DMS53 (cell line): ENCODE results near the gene MCMBP.
A peak's percentile ranks its signal among the peaks of the same experiment; 100 is the strongest.
"Not testable (repeated sequence)": the region's sequence is repeated elsewhere in the genome, so short reads cannot be mapped to it uniquely, and the experiment has no call there.

Source experiments
- DNase-seq: peaks from one replicate; lab custom pipeline; 2025; lab: John Stamatoyannopoulos, UW

MCMBP gene

GRCh38 chr10:119878524-119878923 lies 5.9 kb upstream of the MCMBP start:
- no peak for DNase-seq

DNA sequence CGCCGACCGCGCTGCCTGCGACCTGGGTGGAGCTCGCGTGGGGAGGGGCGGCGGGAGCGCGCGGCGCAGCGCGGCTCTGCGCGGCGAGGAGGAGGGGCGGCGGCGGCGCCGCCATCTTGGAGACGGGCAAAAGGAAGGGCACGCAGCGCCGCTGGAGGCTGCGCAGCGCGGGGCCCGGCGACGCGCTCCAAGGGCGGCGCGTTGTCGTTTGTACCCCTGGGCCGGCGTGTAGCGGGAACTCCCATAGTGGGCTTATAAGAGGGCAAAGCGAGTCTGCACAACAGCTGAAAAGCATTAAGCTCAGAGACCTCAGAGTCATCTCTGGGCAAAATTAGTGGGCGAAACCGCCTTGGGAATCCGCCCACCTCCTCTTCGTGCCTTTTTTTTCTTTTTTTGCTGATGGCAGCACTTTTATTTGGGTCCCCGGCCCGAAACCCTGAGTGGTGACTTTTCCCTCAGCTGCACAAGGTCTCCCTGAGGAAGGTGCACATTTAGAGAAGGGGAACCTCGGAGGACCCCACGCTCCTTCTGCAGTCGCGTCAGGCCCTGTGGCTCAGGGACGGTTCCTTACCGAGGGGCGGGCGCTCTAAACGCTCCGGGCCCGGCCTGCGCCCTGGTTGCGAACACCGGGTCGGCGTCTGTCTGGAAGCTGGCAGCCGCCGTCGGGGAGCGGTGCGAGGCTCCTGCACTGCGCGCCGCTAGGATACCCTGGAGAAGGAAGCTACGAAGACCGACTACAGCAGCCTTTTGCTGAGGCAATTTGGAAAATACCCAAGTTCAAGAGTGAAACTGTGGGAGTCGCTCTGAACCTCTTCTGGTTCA lies 428 bp upstream of the MCMBP start:
- DNase-seq, result peak; percentile 92

DNA sequence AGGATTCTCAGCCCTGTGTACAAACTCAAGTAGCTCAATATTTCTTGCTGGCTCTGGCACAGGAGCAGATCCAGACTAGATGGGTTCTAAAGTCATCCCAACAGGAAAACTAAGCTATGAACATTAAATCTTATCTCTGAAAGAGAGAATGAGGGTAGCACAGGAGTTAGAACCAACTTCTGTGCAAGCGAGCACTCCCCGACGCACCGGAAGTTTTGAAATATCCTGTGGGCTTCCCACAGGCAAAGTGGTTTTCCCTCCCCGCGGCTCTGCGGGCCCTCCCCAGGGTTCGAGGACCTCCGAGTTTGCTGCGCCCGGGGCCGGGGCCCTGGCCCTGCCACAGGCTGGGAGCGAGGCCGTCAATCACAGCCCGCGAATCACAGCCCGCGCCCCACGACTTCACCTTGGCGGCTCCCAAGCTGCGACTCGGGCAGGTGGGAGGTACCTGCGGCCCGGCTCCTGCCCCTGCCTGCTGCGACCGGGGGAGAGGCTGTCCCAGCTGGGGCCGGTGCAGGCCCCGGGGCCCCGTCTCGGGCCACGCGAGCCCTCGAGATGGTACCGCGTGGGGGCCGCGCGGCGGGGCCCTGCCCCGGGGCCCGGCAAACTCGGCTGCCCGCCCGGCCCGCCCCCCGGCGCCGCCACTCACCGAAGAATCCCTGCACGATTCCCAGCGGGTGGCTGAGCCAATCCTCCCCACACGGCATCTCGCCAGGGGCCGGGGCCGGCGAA lies 598 bp downstream of the MCMBP start:
- peak; percentile 80 for DNase-seq

DNA sequence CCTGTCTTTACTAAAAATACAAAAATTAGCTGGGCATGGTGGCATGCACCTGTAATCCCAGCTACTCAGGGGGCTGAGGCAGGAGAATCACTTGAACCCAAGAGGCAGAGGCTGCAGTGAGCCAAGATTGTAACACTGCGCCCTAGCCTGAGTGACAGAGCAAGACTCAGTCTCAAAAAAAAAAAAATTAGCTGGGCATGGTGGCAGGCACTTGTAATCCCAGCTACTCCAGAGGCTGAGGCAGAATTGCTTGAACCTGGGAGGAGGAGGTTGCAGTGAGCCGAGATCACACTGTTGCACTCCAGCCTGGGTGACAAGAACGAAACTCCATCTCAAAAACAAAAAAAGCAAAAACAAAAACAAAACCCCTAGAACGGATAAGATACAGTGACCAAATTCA lies 3.2 kb downstream of the MCMBP start:
- not testable (repeated sequence) for DNase-seq

DNA sequence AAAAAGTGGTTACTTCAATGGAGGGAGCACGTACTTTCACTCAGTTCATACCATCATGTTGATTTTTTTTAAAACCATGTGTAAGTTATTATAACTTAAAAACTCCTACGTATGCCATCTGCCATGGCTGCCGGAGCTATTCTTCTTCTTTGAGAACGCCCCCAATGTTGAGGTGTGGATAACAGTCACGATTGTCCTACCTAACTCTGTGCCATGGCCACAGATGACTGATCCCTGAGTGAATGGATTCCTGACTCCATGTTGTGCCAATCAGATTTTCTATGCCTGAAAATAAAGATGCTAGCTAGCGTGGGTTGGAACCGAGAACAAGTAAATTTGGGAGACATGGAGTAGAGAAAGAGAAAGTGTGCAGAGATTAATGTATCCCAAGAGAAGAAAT lies 5.3 kb downstream of the MCMBP start:
- no peak for DNase-seq

GRCh38 chr10:119865699-119866240 lies 6.9 kb downstream of the MCMBP start:
- no peak for DNase-seq

- DNase-seq, result no peak
Observed at GRCh38 chr10:119863951-119864565, 8.6 kb downstream of the MCMBP start.

GRCh38 chr10:119862524-119862923 lies 10.1 kb downstream of the MCMBP start:
- DNase-seq, result no peak

DNA sequence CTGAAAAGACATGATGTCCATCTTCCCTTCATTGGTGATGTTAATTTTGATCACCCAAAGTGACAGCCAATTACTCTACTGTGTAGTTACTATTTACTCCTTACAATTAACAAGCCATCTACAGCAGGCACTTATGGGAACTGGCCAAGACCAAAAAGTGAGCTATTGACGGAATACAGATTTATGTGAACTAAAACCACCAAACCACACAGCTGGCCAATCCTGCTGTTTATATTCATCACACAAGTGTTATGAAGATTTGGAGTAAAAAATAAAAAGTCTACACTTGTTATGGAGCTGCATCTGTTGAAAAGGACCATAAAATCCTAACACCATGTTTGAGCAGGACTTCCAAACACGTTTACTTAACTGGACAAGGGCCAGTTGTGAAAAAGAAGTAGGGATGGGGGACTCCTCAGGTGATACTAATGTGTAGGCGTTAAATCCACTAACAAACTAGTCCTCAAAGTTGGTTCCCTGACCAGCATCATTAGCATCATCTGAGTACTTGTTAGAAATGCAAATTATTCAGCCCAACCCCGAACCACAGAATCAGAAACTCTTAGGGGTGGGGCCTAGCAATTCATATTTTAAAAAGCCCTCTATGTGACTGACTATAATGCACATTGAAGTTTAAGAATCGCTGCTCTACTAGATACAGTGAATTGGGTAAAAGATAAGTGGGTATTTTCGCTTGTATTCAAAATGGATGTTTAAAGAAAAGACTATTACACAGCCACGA lies 11.6 kb downstream of the MCMBP start:
- no peak for DNase-seq

DNA sequence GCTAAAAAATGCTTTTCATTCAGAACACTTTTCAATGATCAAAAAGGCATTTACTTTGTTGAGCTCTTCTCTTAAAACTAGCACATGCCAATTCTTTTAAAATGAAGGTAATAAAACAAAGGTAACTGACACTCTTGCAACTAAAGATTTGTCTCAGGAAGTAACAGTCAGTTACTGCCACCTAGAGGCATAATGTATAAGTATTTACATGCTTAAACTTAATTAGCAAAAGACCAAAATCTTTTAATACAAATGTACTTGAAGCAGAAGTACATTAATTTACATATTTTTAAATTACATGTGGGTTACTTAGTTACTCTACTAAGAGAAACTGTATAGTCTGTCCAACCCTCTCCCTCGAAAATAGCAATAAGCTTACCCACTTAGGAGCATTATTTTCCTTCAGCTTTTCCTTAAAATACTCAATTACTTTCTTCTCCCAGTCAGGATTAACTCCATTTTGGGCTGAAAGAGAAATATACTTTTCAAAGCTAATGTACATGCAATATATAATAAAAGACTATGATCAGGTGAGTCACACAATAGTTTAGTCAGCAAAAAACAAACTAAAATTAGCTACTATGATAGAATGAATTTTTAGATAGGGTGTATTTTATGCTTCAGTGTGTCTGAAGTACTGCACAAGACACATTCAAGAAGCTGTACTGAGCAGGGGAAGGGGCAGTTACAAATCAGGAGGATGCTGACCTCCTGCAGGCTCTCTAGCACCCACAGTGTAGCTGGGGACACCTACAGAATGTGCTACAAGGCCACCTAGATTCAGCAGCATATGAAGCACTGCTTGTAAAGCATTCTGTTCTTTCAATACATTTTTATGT lies 13.0 kb downstream of the MCMBP start:
- DNase-seq, result peak; percentile 65

DNA sequence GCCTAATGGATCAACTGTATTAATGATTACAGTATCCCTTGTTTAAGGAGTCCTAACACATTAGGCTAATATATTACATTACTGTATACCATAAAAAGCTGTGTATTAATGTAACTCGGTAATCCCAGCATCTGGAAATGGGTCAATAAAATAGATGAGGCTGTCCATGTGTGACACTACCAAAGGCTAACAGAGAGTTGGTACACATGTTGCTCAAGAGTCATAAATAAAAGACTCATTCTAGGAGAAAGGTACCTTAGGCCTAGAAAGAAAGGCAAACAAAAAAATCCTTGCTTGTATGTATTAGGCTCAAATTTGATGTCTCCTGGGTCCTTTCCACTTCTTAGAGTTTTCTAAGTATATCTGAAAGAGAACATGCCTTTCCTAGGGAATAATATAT lies 14.6 kb downstream of the MCMBP start:
- no peak for DNase-seq

GRCh38 chr10:119853574-119853973 lies 19.1 kb downstream of the MCMBP start:
- DNase-seq, result no peak

DNA sequence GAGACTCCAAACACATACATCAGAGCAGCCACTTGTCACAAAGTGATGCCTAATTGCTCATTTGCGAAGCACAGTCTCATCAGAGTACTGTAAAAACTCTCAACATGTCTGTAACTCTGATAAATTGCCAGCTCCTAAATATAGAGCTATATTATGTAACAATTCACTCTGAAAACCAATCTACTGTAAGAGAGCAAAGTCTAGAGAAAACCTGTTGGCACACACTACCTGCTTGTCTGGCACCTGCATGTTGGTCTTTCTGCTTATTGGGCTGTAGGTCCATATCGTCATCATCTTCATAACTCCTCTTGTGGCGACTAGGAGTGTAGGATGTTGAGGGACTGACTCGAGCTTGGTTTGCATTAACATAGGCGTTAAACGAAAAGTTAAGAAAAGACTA lies 19.8 kb downstream of the MCMBP start:
- no peak for DNase-seq

DNA sequence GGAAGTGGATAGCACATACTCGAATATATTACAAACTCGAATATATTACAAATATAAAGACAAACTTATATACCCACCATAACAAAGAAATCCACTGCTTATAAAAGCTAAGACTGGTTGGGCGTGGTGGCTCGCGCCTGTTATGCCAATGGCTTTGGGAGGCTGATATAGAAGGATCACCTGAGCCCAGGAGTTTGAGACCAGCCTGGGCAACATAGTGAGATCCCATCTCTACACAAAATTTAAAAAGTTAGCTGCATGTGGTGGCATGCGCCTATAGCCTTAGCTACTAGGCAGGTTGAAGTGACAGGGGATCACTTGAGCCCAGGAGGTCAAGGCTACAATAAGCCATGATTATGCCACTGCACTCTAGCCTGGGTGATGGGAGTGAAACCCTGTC lies 20.4 kb downstream of the MCMBP start:
- DNase-seq, result no peak

- no peak for DNase-seq
Observed at GRCh38 chr10:119849944-119850343, 22.7 kb downstream of the MCMBP start.

DNA sequence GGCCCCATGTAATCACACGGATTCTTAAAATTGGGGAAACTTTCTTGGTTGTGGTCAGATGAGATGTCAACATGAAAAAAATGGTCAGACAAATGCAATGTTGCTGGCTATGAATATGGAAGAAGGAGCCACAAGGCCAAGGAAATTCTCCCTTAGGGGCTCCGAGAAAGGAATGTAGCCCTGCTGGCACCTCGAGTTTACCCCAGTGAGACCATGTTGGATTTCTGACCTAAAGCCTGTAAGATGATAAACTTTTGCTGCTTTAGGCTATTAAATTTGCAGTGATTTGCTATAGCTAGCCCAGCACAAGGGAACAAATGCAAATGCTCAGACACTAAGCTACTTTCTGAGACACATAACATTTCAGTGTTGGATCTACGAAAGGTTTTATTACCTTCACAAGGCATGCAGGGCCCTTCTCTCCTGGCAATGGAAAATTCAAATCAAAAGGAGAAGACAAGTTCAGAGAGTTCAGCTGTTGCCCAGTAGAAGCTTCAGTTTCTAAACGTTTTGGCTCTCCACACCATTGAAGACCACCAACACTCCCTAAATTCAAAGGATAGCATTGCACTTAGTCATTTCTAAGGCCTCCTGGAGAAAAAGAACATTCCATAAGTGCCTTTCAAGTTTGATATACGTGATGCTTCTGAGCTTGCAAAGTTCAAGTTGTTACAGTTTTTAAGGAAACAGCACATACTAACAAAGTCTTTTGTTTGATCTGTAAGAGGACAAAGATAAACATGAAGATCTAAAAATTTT lies 23.4 kb downstream of the MCMBP start:
- DNase-seq, result no peak

DNA sequence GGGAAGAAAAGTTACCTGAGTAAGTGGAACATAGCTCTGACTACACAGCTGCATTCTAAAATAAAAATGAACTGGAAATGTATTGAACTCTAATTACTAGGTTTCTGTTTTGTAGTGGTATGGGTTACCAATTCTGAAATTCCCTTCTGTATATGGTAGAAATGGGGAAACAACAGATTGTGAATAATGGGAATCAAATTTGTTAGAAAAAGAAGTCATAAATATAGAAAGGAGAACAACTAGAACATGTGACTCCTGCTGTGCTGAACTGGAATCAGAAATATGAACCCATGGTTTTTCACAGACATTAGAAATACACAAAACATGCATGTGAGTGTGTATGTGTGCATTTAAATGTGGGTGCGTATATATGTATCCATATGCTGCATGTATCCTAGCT lies 27.0 kb downstream of the MCMBP start:
- DNase-seq, result no peak

GRCh38 chr10:119834188-119834587 lies 38.5 kb downstream of the MCMBP start:
- DNase-seq, result no peak

DNA sequence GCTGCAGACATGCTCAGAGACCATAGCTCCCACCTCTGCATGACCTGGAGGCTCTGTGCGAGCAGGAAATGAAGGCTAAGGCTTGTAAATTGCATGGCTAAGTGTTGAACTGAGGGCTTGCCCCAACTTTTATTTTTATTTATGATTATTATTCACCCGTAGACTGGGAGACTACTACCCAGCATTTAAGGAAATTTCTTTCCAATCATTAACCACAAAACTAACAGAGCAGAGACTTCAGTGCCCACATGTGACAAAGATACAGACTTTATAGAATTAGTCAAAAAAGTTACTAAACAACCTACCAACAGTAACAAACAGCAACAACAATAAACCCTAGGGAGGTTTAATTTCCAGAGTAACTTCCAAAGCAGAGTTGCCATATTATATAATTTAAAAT lies 39.7 kb downstream of the MCMBP start:
- no peak for DNase-seq

DNA sequence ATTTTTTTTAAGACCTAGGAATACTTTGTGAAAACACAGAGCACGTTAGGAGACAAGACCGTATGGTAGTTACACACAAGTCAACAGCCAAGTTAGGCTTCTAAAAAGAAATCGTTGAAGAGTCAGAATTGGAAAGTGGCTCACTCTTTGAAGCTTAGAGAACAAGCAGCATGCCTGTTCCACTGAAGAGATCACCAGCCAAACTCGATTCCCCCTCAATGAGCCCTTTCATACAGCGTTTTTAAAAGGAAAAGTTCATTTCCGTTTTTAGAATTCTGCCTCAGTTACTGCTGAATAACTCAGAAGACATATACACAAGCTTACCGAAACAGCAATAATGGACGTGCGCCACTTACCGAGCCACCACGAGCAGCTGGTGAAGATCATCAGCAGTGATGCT lies 41.0 kb downstream of the MCMBP start:
- no peak for DNase-seq
